Activated CD8-positive, alpha-beta memory T cell treated with anti-CD3 and anti-CD28 coated beads for 48 hours (primary cell): ENCODE data around the gene KLF4.

ENCODE experiments used
- DNase-seq, 3 experiments: peaks; one replicate each; pipeline ENCODE4 v3.0.0-alpha.2; 2020; ENCODE audit warnings: low read depth in 2 of 3, low spot score in 2 of 3

The KLF4 gene

DNA sequence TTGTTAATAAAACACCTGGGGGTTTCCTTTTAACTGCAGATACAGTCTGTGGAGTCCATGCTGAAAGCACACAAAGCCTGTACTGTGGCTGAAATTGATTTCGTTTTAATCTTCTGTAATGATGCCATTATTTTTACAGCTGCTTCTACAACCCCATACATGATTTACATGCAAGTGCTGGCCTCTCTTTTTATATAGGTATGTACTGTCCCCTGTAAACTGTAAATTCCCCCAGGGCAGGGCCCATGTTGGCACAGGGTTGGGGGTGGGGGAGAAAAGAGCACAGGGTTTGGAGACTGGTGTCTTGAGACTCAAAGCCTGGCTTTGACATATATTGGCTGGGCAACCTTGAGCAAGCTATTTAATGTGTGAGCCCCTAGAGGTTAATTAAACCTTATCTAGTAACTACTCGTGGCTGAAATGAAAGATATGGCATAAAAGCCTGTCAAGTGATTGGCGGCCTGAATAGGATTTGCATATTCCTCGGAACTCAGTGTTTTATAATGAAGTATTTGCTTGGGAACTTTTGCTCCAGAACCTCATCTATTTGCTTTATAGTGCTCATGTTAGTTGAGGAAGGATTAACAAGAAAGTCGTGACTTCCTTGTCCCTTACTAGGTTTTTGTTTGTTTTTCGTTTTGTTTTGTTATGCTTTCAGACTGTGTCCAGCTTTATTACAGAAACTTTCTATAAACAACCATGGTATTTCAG is 34.0 kb downstream of the KLF4 start:
- no peak for DNase-seq

GRCh38 chr9:107453479-107453878 is 36.1 kb downstream of the KLF4 start:
- no peak for DNase-seq

DNA sequence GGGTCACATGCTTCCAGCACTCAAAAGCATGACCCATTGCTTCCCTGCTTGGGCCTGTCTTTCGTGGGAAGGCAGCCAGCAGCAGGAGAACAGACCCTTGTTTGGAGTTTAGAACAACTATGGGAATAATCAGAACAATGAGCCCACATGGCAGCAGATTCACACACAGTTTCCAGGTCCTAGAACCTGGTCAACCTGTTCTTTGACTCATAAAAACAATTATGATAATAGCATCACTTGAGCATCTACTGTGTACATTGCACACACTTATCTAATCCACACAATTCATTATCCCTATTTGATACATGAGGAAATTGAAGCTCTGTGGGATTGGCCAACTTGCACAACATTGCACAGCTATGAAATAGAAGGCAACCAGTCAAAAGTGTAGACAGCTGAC is 41.7 kb downstream of the KLF4 start:
- DNase-seq = no peak

DNA sequence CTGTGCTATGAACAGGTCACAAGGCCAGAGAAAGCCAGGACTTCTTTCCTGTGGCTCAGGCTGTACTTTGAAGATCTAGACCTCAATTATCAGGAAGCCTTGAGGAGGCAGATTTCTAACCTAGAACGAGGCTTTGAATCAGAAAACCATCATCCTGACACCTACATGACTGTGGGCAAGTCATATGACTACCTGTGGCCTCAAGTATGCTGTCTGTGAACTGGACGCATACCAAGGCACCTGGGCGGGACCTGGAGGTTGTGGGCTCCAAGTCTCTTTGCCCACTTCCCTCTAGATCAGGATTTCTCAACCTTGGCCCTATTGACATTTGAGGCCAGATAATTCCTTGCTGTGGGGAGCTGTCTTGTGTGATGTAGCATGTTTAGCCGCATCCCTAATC is 42.5 kb downstream of the KLF4 start:
- DNase-seq = no peak

DNA sequence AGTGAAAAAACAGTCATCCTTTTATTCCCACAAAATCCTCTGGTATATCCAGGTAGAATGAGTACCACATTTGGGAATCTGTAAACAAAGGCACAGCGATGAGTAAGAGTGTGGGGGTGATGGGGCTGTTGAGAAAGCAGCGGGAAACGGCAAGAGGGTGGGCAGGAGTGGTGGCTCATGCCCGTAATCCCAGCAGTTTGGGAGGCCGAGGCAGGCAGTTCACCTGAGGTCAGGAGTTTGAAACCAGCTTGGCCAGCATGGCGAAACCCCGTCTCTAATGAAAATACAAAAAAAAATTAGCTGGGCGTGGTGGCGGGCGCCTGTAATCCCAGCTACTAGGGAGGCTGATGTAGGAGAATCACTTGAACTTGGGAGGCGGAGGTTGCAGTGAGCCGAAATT is 43.1 kb downstream of the KLF4 start:
- no peak for DNase-seq

- no peak for DNase-seq
Observed at GRCh38 chr9:107443786-107444185, 45.8 kb downstream of the KLF4 start.

GRCh38 chr9:107439991-107440456 is 49.5 kb downstream of the KLF4 start:
- DNase-seq = no peak

DNA sequence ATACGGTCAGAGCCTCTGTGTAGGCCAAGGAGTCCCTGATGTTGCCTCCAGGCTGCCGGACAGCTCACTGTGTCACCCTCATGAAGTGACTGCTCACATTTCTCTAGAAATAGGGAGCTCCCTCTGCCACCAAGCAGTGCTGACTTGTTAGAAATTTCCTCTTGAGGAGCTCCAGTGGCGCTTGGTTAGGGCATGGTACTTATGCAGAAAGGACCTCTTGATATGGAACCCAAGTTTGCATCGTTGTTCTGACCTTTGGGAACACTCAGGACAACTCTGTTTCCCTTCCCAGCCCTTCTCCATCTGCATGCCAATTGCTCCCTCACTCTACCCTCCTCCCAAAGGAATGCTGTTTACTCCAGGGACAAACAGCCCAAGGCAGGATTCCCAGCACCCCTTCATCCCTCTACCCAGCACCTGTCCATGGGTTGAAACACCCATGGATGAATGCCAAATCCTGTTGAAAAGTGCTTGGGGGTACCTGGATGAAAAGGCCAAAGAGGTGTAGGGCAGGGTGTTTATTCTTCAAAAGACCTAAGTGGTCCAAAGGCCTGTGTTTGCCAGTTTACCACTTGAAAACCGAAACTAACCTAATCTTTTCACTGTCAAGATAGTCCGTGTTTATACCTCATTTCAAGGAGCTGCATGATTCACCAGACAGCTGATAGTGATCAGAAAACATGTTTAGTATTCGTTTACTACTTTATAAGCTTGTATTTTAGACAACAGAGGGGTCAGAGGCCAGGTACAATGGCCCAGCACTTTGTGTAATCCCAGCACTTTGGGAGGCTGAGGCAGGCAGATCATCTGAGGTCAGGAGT is 51.1 kb downstream of the KLF4 start:
- no peak for DNase-seq

- DNase-seq = no peak
Observed at GRCh38 chr9:107437716-107438115, 51.9 kb downstream of the KLF4 start.

DNA sequence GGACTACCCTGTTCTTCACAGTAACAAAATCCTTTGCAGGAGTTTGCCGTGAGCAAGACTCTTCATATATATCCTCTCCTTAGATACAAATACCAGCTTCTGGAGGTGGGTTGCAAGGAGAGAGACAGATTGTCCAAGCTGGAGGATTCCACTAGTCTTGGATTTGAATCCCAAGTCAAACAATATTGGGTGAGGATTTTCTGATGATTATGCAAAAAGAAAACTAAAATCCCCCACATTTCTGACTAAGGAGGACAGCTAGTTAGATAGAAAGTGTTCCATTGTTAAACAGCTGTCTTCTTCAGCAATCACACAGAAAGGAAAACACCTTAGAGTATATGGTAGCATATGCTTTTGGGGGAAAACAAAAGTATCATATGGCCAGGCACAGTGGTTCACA is 54.2 kb downstream of the KLF4 start:
- no peak for DNase-seq
